IMR-90 (cell line): ENCODE measurements around the gene PTPRK. TPM values are rescaled to one million over a fixed set of nuclear protein-coding genes. Genes with fewer than 3 reads are reported as not detected.

Experiments used
- ATAC-seq: fragments of 200-7000 bp; cut with Tn5 transposase; 2 replicates; pipeline ENCODE4 v1.9.1; 2020; ENCODE audit warnings: low read depth, mild to moderate bottlenecking, moderate library complexity
- BruUV-seq: library from RNA; stranded (reverse); fragments of 400-500 nt; replicated peaks from 2 replicates; lab custom pipeline; 2021; lab: Mats Ljungman, UMichigan
- CTCF ChIA-PET: fragments of 300-600 bp; formaldehyde crosslinking; extraction: SDS; loops from one replicate; lab custom pipeline; 2021; ENCODE audit warnings: antibody characterized with exemption; lab: Yijun Ruan, JAX
- POLR2A ChIA-PET: fragments of 300-600 bp; sonication (Branson Sonifier 250); formaldehyde crosslinking; loops from one replicate; lab custom pipeline; 2022; ENCODE audit warnings: antibody characterized with exemption; ENCODE audit not compliant: unreplicated experiment; lab: Charles Lee
- DNase-seq: peaks from one replicate; pipeline ENCODE4 v3.0.0; 2013
- H2AFZ ChIP-seq: replicated peaks from 2 replicates; pipeline ENCODE3; 2013; ENCODE audit warnings: low read length, mild to moderate bottlenecking; ENCODE audit not compliant: poor library complexity
- H2AK5ac ChIP-seq: 2 replicates; pipeline ENCODE4 v1.6.1; 2013; ENCODE audit warnings: low read depth, low read length, inconsistent platforms
- H2AK9ac ChIP-seq: replicated peaks from 2 replicates; pipeline ENCODE3; 2013; ENCODE audit warnings: mild to moderate bottlenecking, low read depth, low read length, moderate library complexity; ENCODE audit not compliant: poor library complexity
- H2BK120ac ChIP-seq: 2 replicates; pipeline ENCODE4 v1.6.1; 2013; ENCODE audit warnings: low read depth, low read length, inconsistent platforms
- H2BK15ac ChIP-seq: 3 replicates; pipeline ENCODE4 v1.6.1; 2013; ENCODE audit warnings: low read depth, low read length, inconsistent platforms
- H2BK20ac ChIP-seq: 2 replicates; pipeline ENCODE4 v1.6.1; 2013; ENCODE audit warnings: low read depth, mild to moderate bottlenecking, inconsistent platforms, low read length, moderate library complexity
- H2BK5ac ChIP-seq: 2 replicates; pipeline ENCODE4 v1.6.1; 2013; ENCODE audit warnings: mild to moderate bottlenecking, low read depth, low read length, inconsistent platforms; ENCODE audit not compliant: poor library complexity, severe bottlenecking
- H3K14ac ChIP-seq: replicated peaks from 2 replicates; pipeline ENCODE4 v1.6.1; 2013; ENCODE audit warnings: low read depth, low read length, inconsistent platforms
- H3K18ac ChIP-seq: 2 replicates; pipeline ENCODE4 v1.6.1; 2013; ENCODE audit warnings: low read depth, low read length, control low read depth
- H3K23ac ChIP-seq: 2 replicates; pipeline ENCODE4 v1.6.1; 2013; ENCODE audit warnings: low read depth, low read length, inconsistent platforms
- H3K27ac ChIP-seq: 2 replicates; pipeline ENCODE4 v1.5.1; 2013; ENCODE audit warnings: mild to moderate bottlenecking, control low read depth, low read length; ENCODE audit not compliant: insufficient read depth
- H3K27me3 ChIP-seq: 2 replicates; pipeline ENCODE4 v1.6.1; 2013; ENCODE audit warnings: low read length; ENCODE audit not compliant: control insufficient read depth, insufficient read depth
- H3K36me3 ChIP-seq: 2 replicates; pipeline ENCODE4 v1.6.1; 2013; ENCODE audit warnings: low read length, mixed read lengths; ENCODE audit not compliant: control insufficient read depth, insufficient read depth
- H3K4ac ChIP-seq: 2 replicates; pipeline ENCODE4 v1.6.1; 2013; ENCODE audit warnings: low read depth, low read length, inconsistent platforms
- H3K4me1 ChIP-seq: 2 replicates; pipeline ENCODE4 v1.6.1; 2013; ENCODE audit warnings: low read length, mixed read lengths; ENCODE audit not compliant: control insufficient read depth, insufficient read depth
- H3K4me2 ChIP-seq: 2 replicates; pipeline ENCODE4 v1.6.1; 2013; ENCODE audit warnings: low read depth, mild to moderate bottlenecking, control low read depth, low read length, moderate library complexity
- H3K4me3 ChIP-seq: 2 replicates; pipeline ENCODE4 v1.5.1; 2013; ENCODE audit warnings: low read depth, mild to moderate bottlenecking, control low read depth, low read length, moderate library complexity; ENCODE audit not compliant: insufficient read depth
- H3K56ac ChIP-seq: 2 replicates; pipeline ENCODE4 v1.6.1; 2013; ENCODE audit warnings: low read length, inconsistent platforms; ENCODE audit not compliant: insufficient read depth; ENCODE audit errors: extremely low read depth
- H3K79me1 ChIP-seq, 2 experiments: 2 replicates each; pipeline ENCODE4 v1.6.1; 2013; ENCODE audit warnings: low read length in 2 of 2, inconsistent platforms in 1 of 2, low read depth in 1 of 2
- H3K9ac ChIP-seq: 2 replicates; pipeline ENCODE4 v1.6.1; 2013; ENCODE audit warnings: low read depth, low read length, control low read depth
- H3K9me1 ChIP-seq: 2 replicates; pipeline ENCODE4 v1.6.1; 2013; ENCODE audit warnings: low read length, inconsistent platforms; ENCODE audit not compliant: insufficient read depth
- H3K9me3 ChIP-seq: 2 replicates; pipeline ENCODE4 v1.6.1; 2013; ENCODE audit warnings: low read length; ENCODE audit not compliant: control insufficient read depth, insufficient read depth
- H4K20me1 ChIP-seq: 2 replicates; pipeline ENCODE4 v1.6.1; 2013; ENCODE audit warnings: low read length, inconsistent platforms; ENCODE audit not compliant: insufficient read depth
- H4K5ac ChIP-seq: 2 replicates; pipeline ENCODE4 v1.6.1; 2013; ENCODE audit warnings: mild to moderate bottlenecking, low read depth, low read length, control low read depth
- H4K8ac ChIP-seq, 2 experiments: 2 replicates each; pipeline ENCODE4 v1.6.1; 2013; ENCODE audit warnings: low read depth in 2 of 2, low read length in 2 of 2, control low read depth in 1 of 2, inconsistent platforms in 1 of 2
- H4K91ac ChIP-seq: 2 replicates; pipeline ENCODE4 v1.6.1; 2013; ENCODE audit warnings: low read depth, low read length, inconsistent platforms; ENCODE audit not compliant: insufficient read depth
- BHLHE40 ChIP-seq: fragments of 150-350 bp; IDR thresholded peaks from 2 replicates; pipeline ENCODE4 v1.6.1; 2016; ENCODE audit warnings: mild to moderate bottlenecking, low read depth, low read length
- CEBPB ChIP-seq: IDR thresholded peaks from 2 replicates; pipeline ENCODE4 v1.6.1; 2012; ENCODE audit warnings: low read depth, low read length, improper control_type of control experiment
- CHD1 ChIP-seq: IDR thresholded peaks from 2 replicates; pipeline ENCODE4 v1.6.1; 2012; ENCODE audit warnings: low read depth, low read length, improper control_type of control experiment
- CTCF ChIP-seq: conservative IDR thresholded peaks from 2 replicates; pipeline ENCODE4 v1.5.1; 2012; ENCODE audit warnings: mild to moderate bottlenecking, low read depth, low read length, improper control_type of control experiment
- ELK1 ChIP-seq: fragments of 150-350 bp; IDR thresholded peaks from 2 replicates; pipeline ENCODE4 v1.6.1; 2016; ENCODE audit warnings: low read depth, mild to moderate bottlenecking, low read length, moderate library complexity, borderline replicate concordance
- FOS ChIP-seq: fragments of 150-350 bp; IDR thresholded peaks from 2 replicates; pipeline ENCODE4 v1.6.1; 2016; ENCODE audit warnings: low read depth, low read length
- MAFK ChIP-seq: IDR thresholded peaks from 2 replicates; pipeline ENCODE4 v1.6.1; 2012; ENCODE audit warnings: low read depth, low read length, improper control_type of control experiment
- MAZ ChIP-seq: IDR thresholded peaks from 2 replicates; pipeline ENCODE4 v1.6.1; 2012; ENCODE audit warnings: low read depth, mild to moderate bottlenecking, low read length, improper control_type of control experiment, moderate library complexity, borderline replicate concordance
- MXI1 ChIP-seq: IDR thresholded peaks from 2 replicates; pipeline ENCODE4 v1.6.1; 2012; ENCODE audit warnings: low read depth, mild to moderate bottlenecking, low read length, moderate library complexity, borderline replicate concordance
- NFE2L2 ChIP-seq: fragments of 150-350 bp; IDR thresholded peaks from 2 replicates; pipeline ENCODE4 v1.6.1; 2016; ENCODE audit warnings: low read depth, mild to moderate bottlenecking, low read length
- POLR2A ChIP-seq: IDR thresholded peaks from 2 replicates; pipeline ENCODE4 v1.6.1; 2012; ENCODE audit warnings: mild to moderate bottlenecking, low read depth, low read length
- RAD21 ChIP-seq: IDR thresholded peaks from 2 replicates; pipeline ENCODE4 v1.6.1; 2012; ENCODE audit warnings: low read length, improper control_type of control experiment
- RCOR1 ChIP-seq: IDR thresholded peaks from 2 replicates; pipeline ENCODE4 v1.6.1; 2012; ENCODE audit warnings: mild to moderate bottlenecking, low read length, improper control_type of control experiment; ENCODE audit not compliant: insufficient replicate concordance
- RFX5 ChIP-seq: IDR thresholded peaks from 2 replicates; pipeline ENCODE4 v1.8.0; 2012; ENCODE audit warnings: low read depth, mild to moderate bottlenecking, low read length, moderate library complexity
- SMC3 ChIP-seq: fragments of 150-350 bp; IDR thresholded peaks from 2 replicates; pipeline ENCODE4 v1.6.1; 2016; ENCODE audit warnings: low read depth, mild to moderate bottlenecking, antibody characterized with exemption, low read length, moderate library complexity
- USF2 ChIP-seq: fragments of 150-350 bp; IDR thresholded peaks from 2 replicates; pipeline ENCODE4 v1.6.1; 2017; ENCODE audit warnings: mild to moderate bottlenecking, antibody characterized with exemption, low read length, low read depth
- WGBS, 2 experiments: methylation state at CpG; one replicate each; pipeline versions ENCODE4 v1.1.5 to v1.1.7; 2013; ENCODE audit warnings: missing lambda C conversion rate in 2 of 2; ENCODE audit not compliant: insufficient read length in 1 of 2; ENCODE audit errors: extremely low coverage in 2 of 2; 5-methylcytosine and 5-hydroxymethylcytosine counted together
- dilution Hi-C: fragments of 300-500 bp; cut with HindIII; formaldehyde crosslinking; loops from one replicate; pipeline ENCODE4 v1.14.3; 2018; ENCODE audit warnings: low sequenced_read_pairs; ENCODE audit not compliant: unreplicated experiment
- in situ Hi-C: fragments of 300-500 bp; cut with MboI; formaldehyde crosslinking; loops from 3 replicates; pipeline ENCODE4 v1.14.3; 2019; ENCODE audit warnings: low sequenced_read_pairs, inconsistent platforms, mixed read lengths
- intact Hi-C: fragments of 100-400 bp; cut with micrococcal nuclease; formaldehyde crosslinking; loops from 2 replicates; pipeline ENCODE4 v1.10.0; 2022
- polyA plus RNA-seq, 3 experiments: library from polyadenylated mRNA; depleted of rRNA; stranded (reverse); fragments of >200 nt; gene quantifications; 2 replicates each; pipeline ENCODE4 v1.2.3, GENCODE V29; 2012; ENCODE audit warnings: low replicate concordance in 1 of 3
- total RNA-seq: library from RNA; depleted of rRNA; stranded (reverse); fragments of >200 nt; gene quantifications from 2 replicates; pipeline ENCODE4 v1.2.3, GENCODE V29; 2012

Gene PTPRK
- total and polyA plus RNA-seq, 2 of the 4 experiments (the other 2 are of a cell fraction): 18.0 to 80.8 TPM

GRCh38 chr6:128409003-128409402 lies 111.4 kb downstream of the PTPRK start:
- WGBS, 2 experiments: no CpG with 5 or more reads among the region's 1 CpG
- Histone ChIP-seq H3K18ac (no peak overlapping the region), H2BK120ac (no peak overlapping the region), H2BK15ac (no peak overlapping the region), H3K23ac (no peak overlapping the region), H4K8ac (no peak overlapping the region), H2BK5ac (no peak overlapping the region), H3K9ac (no peak overlapping the region), H2BK20ac (no peak overlapping the region), H4K20me1 (no peaks in the 10 kb centered on the region; the same call in 1 of the 2 replicates), H3K14ac (no peak overlapping the region), H4K5ac (no peak overlapping the region), H3K36me3 (peaks cover 4% of the 10 kb centered on the region; the same call in 1 of the 2 replicates), H3K4me2 (no peak overlapping the region), H2AK9ac (no peak overlapping the region), H3K79me1 (peaks cover 29 to 53% of the 10 kb centered on the region in 2 experiments; a peak in 3 of 4 replicates), H2AK5ac (no peak overlapping the region), H3K4me1 (no peaks in the 10 kb centered on the region), H3K4ac (no peak overlapping the region), H4K91ac (no peak overlapping the region), H3K4me3 (no peak overlapping the region), H3K9me1 (no peaks in the 10 kb centered on the region), H3K27me3 (no peaks in the 10 kb centered on the region), H3K56ac (no peak overlapping the region), H3K9me3 (no peaks in the 10 kb centered on the region), H2AFZ (no peak overlapping the region), H3K27ac (no peak overlapping the region)
- POLR2A ChIA-PET: no interaction called here
- no peak for TF ChIP-seq RCOR1
- no peak for TF ChIP-seq NFE2L2
- no peak for TF ChIP-seq ELK1
- no peak for TF ChIP-seq CEBPB
- TF ChIP-seq MXI1: no peak
- TF ChIP-seq CHD1: no peak
- no peak for TF ChIP-seq RAD21
- TF ChIP-seq SMC3: no peak
- TF ChIP-seq RFX5: no peak
- no peak for TF ChIP-seq FOS
- TF ChIP-seq BHLHE40: no peak
- no peak for TF ChIP-seq USF2
- no peak for TF ChIP-seq CTCF
- TF ChIP-seq MAFK: no peak
- TF ChIP-seq MAZ: no peak
- TF ChIP-seq POLR2A: no peak
- CTCF ChIA-PET: no interaction called here
- ATAC-seq (no peak), DNase-seq (no peak)
- dilution Hi-C loops (no loop called here), intact Hi-C loops (no loop called here), in situ Hi-C loops (no loop called here)
- BruUV-seq: no TSS peak
